GM12878 (cell line): ENCODE results near the gene NLGN2. TPM values are rescaled to one million over a fixed set of nuclear protein-coding genes. Genes with fewer than 3 reads are reported as not detected.

Experiments used
- ATAC-seq: fragments of 200-7000 bp; cut with Tn5 transposase; 3 replicates; pipeline ENCODE4 v1.9.1; 2020; ENCODE audit warnings: mild to moderate bottlenecking, moderate library complexity
- BruUV-seq: library from RNA; stranded (reverse); fragments of 400-500 nt; replicated peaks from 2 replicates; lab custom pipeline; 2021; lab: Mats Ljungman, UMichigan
- CTCF ChIA-PET: fragments of 300-600 bp; sonication (Branson Sonifier 250); formaldehyde crosslinking; extraction: SDS; loops from one replicate; lab custom pipeline; 2021; ENCODE audit warnings: inconsistent platforms; lab: Yijun Ruan, JAX
- POLR2A ChIA-PET: fragments of 350-600 bp; formaldehyde crosslinking; extraction: SDS; loops from one replicate; lab custom pipeline; 2021; ENCODE audit warnings: inconsistent platforms; lab: Charles Lee
- RAD21 ChIA-PET: fragments of 300-600 bp; sonication (Branson Sonifier 250); formaldehyde crosslinking; loops from one replicate; lab custom pipeline; 2023; ENCODE audit warnings: antibody characterized with exemption; ENCODE audit not compliant: unreplicated experiment; lab: Charles Lee
- SMC1A ChIA-PET: fragments of 300-600 bp; sonication (Branson Sonifier 250); formaldehyde crosslinking; loops from one replicate; lab custom pipeline; 2023; ENCODE audit not compliant: unreplicated experiment, uncharacterized antibody; lab: Charles Lee
- DNase-seq: peaks from one replicate; pipeline ENCODE4 v3.0.0-alpha.2; 2011; ENCODE audit warnings: low read depth, low spot score
- FAIRE-seq: peaks from 3 replicates; lab custom pipeline; 2011; peaks lifted over from hg19 to GRCh38; lab: Jason Lieb, UNC
- H2AFZ ChIP-seq: 2 replicates; pipeline ENCODE4 v1.6.0; 2011; ENCODE audit warnings: low read depth, low read length, control low read depth; ENCODE audit not compliant: control insufficient read depth
- H3K27ac ChIP-seq: 2 replicates; pipeline ENCODE4 v1.5.1; 2011; ENCODE audit warnings: control low read depth; ENCODE audit not compliant: control insufficient read depth, insufficient read depth
- H3K27me3 ChIP-seq, 2 experiments: replicated peaks in 1 of 2; 2 replicates each; pipeline versions ENCODE4 v1.6.0 to v1.6.1; 2011; ENCODE audit warnings: low read length in 1 of 2; ENCODE audit not compliant: control insufficient read depth in 2 of 2, insufficient read depth in 2 of 2
- H3K36me3 ChIP-seq, 2 experiments: 2 replicates each; pipeline ENCODE4 v1.5.1; 2011; ENCODE audit warnings: low read length in 1 of 2; ENCODE audit not compliant: control insufficient read depth in 2 of 2, insufficient read depth in 2 of 2
- H3K4me1 ChIP-seq: 2 replicates; pipeline ENCODE4 v1.6.1; 2011; ENCODE audit warnings: mild to moderate bottlenecking, low read length, moderate library complexity, mixed read lengths; ENCODE audit not compliant: control insufficient read depth, insufficient read depth
- H3K4me2 ChIP-seq: 2 replicates; pipeline ENCODE4 v1.6.0; 2011; ENCODE audit warnings: control low read depth; ENCODE audit not compliant: control insufficient read depth, insufficient read depth
- H3K4me3 ChIP-seq: fragments of 200-600 bp; sonication (generic); 2 replicates; pipeline ENCODE4 v1.5.1; 2016
- H3K79me2 ChIP-seq: 2 replicates; pipeline ENCODE4 v1.6.0; 2011; ENCODE audit warnings: low read length; ENCODE audit not compliant: control insufficient read depth, insufficient read depth
- H3K9ac ChIP-seq: 2 replicates; pipeline ENCODE4 v1.8.0; 2011; ENCODE audit warnings: low read length, control low read depth, mixed read lengths; ENCODE audit not compliant: control insufficient read depth, insufficient read depth
- H3K9me3 ChIP-seq: replicated peaks from 3 replicates; pipeline ENCODE4 v1.5.1; 2011; ENCODE audit warnings: mild to moderate bottlenecking, low read length; ENCODE audit not compliant: control insufficient read depth, insufficient read depth
- H4K20me1 ChIP-seq: 2 replicates; pipeline ENCODE4 v1.6.0; 2011; ENCODE audit not compliant: control insufficient read depth, insufficient read depth
- CREB1 ChIP-seq: IDR thresholded peaks from 2 replicates; pipeline ENCODE4 v1.6.1; 2012; ENCODE audit warnings: low read depth, mild to moderate bottlenecking, inconsistent platforms
- NRF1 ChIP-seq: conservative IDR thresholded peaks from 2 replicates; pipeline ENCODE4 v1.6.1; 2011; ENCODE audit warnings: mild to moderate bottlenecking, low read depth, low read length, improper control_type of control experiment
- WGBS: methylation state at CpG from one replicate; pipeline ENCODE4 v1.1.6; 2016; ENCODE audit warnings: low lambda C conversion rate; ENCODE audit not compliant: insufficient replicate concordance, insufficient coverage; ENCODE audit errors: missing lambda C conversion rate; 5-methylcytosine and 5-hydroxymethylcytosine counted together
- in situ Hi-C: fragments of 300-500 bp; cut with MboI; formaldehyde crosslinking; loops from 9 replicates; pipeline ENCODE4 v1.14.3; 2018; ENCODE audit warnings: mixed read lengths
- intact Hi-C: fragments of 100-400 bp; cut with micrococcal nuclease; formaldehyde crosslinking; loops from one replicate; pipeline ENCODE4 v1.14.2; 2022; ENCODE audit not compliant: unreplicated experiment
- polyA plus RNA-seq, 11 experiments: library from polyadenylated mRNA; depleted of rRNA in 4 of 11; unstranded in 6 of 11; stranded (reverse) in 5 of 11; fragments of >200 nt; fragmentation: Nextera tagmentation in 4 of 11; fragmentation: Illumina TruSeq in 1 of 11; extraction: Ambion mirVana in 4 of 11; extraction: Trizol in 1 of 11; gene quantifications; 1 replicate in 1 of 11; 2 replicates in 10 of 11; pipeline versions ENCODE4 v1.2.1 to v1.2.3, GENCODE V29; 2011 to 2016; ENCODE audit warnings: inconsistent platforms in 2 of 11, missing spikeins in 2 of 11, low read depth in 1 of 11
- total RNA-seq, 4 experiments: library from RNA; depleted of rRNA in 3 of 4; stranded (reverse); fragments of >200 nt in 3 of 4; fragmentation: Illumina TruSeq in 1 of 4; extraction: Trizol in 1 of 4; gene quantifications; 2 replicates each; pipeline versions ENCODE4 v1.2.1 to v1.2.3, GENCODE V29; 2013 to 2021

NLGN2 gene
- total and polyA plus RNA-seq, 10 of the 15 experiments (the other 5 are each of a cell fraction or from before 2014, with no cell fraction given): 0.02 to 0.87 (median 0.11) TPM; not detected in 2

GRCh38 chr17:7438656-7439460 is 31.2 kb downstream of the NLGN2 start:
- DNase-seq (no peak), FAIRE-seq (no peak)
- H3K9ac ChIP-seq: peak overlapping the region; percentile 13
- CTCF ChIA-PET: interaction anchor here (0.9 to 2.8 kb wide), 4 partner anchors 76 to 248 kb away, joined by 3 to 16 read pairs (median 4); partner anchors contain the start of genes SENP3 and TP53
- WGBS: 55% methylated on average over 10 of the region's 11 CpGs
- RAD21 ChIA-PET: interaction anchor here (0.8 to 1.6 kb wide), 4 partner anchors 16 to 121 kb away, joined by 3 to 7 read pairs (median 6); partner anchors contain the start of genes PLSCR3 and POLR2A
- H3K79me2 ChIP-seq: peaks cover 6% of the 10 kb centered on the region
- H3K36me3 ChIP-seq: no peaks in the 10 kb centered on the region
- no peaks in the 10 kb centered on the region for H3K9me3 ChIP-seq
- SMC1A ChIA-PET: interaction anchor here (1.3 kb wide), 1 partner anchor 122 kb away, joined by 5 read pairs; no protein-coding TSS in a partner anchor
- no peak overlapping the region; the same call in 1 of the 2 replicates for H3K27ac ChIP-seq
- TF ChIP-seq NRF1 (no peak), CREB1 (peak; percentile 9; the same call in 1 of the 2 replicates)
- TF ChIP-seq, all 136 proteins: peak for 1
- in situ Hi-C loops (no loop called here), intact Hi-C loops (loop anchor here (5.0 to 10.0 kb wide), 4 partner anchors 37 to 394 kb away; partner anchors contain the start of genes KCTD11, SENP3, SLC16A11 and TMEM256)
- ATAC-seq: no peak
- POLR2A ChIA-PET: interaction anchor here (0.5 to 8.2 kb wide), 7 partner anchors 16 to 758 kb away, joined by 3 to 63 read pairs (median 4); partner anchors contain the start of genes POLR2A, TMEM256 and ZBTB4
- Histone ChIP-seq H3K4me2 (peak overlapping the region; percentile 78), H2AFZ (no peak overlapping the region), H4K20me1 (no peaks in the 10 kb centered on the region), H3K4me1 (peaks cover 29% of the 10 kb centered on the region), H3K27me3 (peaks cover 0 to 4% of the 10 kb centered on the region in 2 experiments; a peak in 2 of 4 replicates), H3K4me3 (peak overlapping the region; percentile 97)
- no TSS peak for BruUV-seq
